Coronary artery (tissue), 2 donors: ENCODE measurements around the gene GPRIN1.

Experiments
- DNase-seq: peaks from one replicate; pipeline ENCODE4 v3.0.0-alpha.2; 2017; ENCODE audit warnings: low spot score
- H3K27ac ChIP-seq, 2 donors: fragments of 200-600 bp; sonication (generic); one replicate each; pipeline ENCODE4 v1.5.1; 2016 to 2019
- H3K4me3 ChIP-seq: fragments of 200-600 bp; sonication (generic); 2 replicates; pipeline ENCODE4 v1.5.1; 2016; ENCODE audit warnings: mild to moderate bottlenecking, moderate library complexity
- TF ChIP-seq, protein P1 (sequence below): fragments of 200-600 bp; sonication (generic); IDR thresholded peaks from one replicate; pipeline ENCODE4 v1.5.1; 2019; ENCODE audit warnings: antibody characterized with exemption

GPRIN1 gene

DNA sequence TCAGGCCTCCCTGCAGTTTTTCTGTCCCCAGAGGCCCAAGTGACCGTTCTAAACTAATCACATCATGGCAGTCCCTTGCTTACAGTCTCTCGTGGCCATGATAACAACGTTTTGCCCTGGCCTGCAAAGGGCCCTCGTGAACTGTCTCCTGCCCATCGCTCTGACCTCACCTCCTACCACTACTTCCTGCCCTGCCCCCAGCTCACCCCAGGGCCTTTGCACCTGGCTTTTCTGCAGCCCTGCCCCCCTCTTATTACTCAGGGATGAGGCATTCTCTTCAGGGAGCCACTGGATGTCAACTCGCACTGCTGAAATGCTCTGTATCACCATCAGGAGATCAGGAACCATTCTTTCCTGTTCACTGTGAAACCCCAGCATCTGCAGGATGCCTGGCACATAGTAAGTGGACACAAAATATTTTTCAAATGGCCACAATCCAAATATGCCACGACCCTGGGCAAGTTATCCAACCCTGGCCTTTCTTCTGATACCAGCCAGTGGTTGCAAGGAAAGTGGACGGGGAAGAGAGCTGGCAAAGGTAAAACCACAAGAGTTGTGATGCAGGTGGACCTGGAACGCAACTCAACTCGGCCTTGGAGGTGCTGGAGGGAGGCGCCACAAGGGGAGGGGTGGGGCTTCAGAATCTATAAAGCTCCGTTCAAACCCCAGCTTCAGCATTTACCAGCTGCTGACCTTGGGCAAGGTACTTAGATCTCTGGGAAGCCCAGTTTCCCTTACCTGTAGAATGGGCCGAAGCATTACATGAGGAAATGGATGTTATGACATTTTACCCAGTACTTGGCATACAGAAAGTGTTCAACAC, 18.7 kb upstream of the GPRIN1 start:
- TF ChIP-seq, protein P1, sequence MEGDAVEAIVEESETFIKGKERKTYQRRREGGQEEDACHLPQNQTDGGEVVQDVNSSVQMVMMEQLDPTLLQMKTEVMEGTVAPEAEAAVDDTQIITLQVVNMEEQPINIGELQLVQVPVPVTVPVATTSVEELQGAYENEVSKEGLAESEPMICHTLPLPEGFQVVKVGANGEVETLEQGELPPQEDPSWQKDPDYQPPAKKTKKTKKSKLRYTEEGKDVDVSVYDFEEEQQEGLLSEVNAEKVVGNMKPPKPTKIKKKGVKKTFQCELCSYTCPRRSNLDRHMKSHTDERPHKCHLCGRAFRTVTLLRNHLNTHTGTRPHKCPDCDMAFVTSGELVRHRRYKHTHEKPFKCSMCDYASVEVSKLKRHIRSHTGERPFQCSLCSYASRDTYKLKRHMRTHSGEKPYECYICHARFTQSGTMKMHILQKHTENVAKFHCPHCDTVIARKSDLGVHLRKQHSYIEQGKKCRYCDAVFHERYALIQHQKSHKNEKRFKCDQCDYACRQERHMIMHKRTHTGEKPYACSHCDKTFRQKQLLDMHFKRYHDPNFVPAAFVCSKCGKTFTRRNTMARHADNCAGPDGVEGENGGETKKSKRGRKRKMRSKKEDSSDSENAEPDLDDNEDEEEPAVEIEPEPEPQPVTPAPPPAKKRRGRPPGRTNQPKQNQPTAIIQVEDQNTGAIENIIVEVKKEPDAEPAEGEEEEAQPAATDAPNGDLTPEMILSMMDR, result no peak
- Histone ChIP-seq H3K27ac (no peak overlapping the region), H3K4me3 (no peak overlapping the region)
- no peak for DNase-seq

DNA sequence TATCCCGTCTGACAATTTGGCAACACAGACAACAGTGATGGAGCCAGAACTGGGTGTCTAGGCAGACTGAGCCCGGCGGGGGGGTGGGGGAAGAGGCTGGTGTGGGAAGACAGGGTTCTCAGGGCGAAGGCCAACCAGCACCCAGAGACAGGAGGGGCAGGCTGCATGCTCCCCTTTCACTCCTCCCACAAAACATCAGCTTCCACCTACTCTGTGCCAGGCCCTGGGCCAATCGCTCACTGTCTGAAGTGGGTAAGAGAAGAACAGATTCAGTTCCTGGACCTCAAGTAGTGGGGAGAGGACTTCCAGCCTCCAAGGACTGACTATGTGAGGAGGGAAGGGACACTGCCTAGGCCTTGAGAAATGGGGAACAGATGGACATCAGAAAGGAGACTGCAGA, 17.6 kb upstream of the GPRIN1 start:
- TF ChIP-seq, protein P1, result no peak
- Histone ChIP-seq H3K4me3 (no peak overlapping the region), H3K27ac (no peak overlapping the region)
- DNase-seq, result no peak

DNA sequence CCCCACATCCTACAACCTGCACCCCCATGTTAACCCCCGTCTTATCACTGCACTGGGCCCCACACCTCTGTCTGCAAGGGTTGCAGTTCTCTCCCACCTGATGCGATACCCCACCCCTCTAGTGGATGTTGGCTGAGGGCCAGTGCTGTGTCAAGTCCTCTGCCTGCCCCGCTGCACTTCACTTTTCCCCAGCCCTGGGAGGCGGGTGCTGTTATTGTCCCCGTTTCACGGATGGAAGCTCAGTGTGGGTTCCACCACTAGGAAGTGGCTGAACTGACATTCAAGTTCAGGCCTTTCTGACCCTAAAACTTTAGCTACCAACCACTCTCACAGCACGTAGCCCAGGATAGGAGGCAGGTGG, 16.9 kb upstream of the GPRIN1 start:
- TF ChIP-seq, protein P1, result no peak
- H3K4me3 ChIP-seq, result no peak overlapping the region
- no peak overlapping the region for H3K27ac ChIP-seq
- DNase-seq, result no peak

GRCh38 chr5:176625966-176626875, 16.3 kb upstream of the GPRIN1 start:
- H3K4me3 ChIP-seq, result no peak overlapping the region
- DNase-seq, result no peak
- H3K27ac ChIP-seq, result no peak overlapping the region
- TF ChIP-seq, protein P1, result no peak

GRCh38 chr5:176625512-176625911, 15.6 kb upstream of the GPRIN1 start:
- no peak for DNase-seq
- Histone ChIP-seq H3K27ac (no peak overlapping the region), H3K4me3 (no peak overlapping the region)
- TF ChIP-seq, protein P1, result no peak

DNA sequence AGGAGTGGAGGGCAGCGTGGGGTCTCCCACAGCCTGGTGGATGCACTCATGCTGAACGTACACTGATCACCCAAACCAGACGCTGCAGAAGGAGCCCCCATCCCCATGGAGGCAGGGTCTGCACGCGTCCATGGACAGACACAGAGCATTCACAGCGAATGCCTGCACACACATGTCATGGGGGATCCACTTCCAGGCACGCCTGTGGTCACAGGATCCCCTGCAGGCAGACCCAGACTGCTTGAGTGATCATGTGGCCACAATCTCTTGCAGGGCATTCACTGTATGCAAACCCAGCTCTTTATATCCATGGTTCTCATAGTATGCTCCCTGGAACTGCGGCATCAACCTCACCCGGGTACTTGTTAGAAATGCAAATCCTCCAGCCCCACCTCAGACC, 15.0 kb upstream of the GPRIN1 start:
- H3K27ac ChIP-seq, result no peak overlapping the region
- TF ChIP-seq, protein P1, result no peak

More for the DNA sequence above, 15.0 kb upstream of the GPRIN1 start:
- DNase-seq, result no peak
- no peak overlapping the region for H3K4me3 ChIP-seq
